HEK293 (cell line): ENCODE data around the gene MARK2.

Experiments
- BCL11A ChIP-seq: fragments of 450-650 bp; formaldehyde crosslinking; IDR thresholded peaks from 2 replicates; pipeline ENCODE4 v1.5.1; 2016; ENCODE audit warnings: low read depth, missing biosample characterization, missing genetic modification characterization
- CTCF ChIP-seq: fragments of 450-650 bp; formaldehyde crosslinking; IDR thresholded peaks from 2 replicates; pipeline ENCODE4 v1.5.1; 2016; ENCODE audit warnings: missing biosample characterization, missing genetic modification characterization
- MZF1 ChIP-seq: fragments of 450-650 bp; formaldehyde crosslinking; IDR thresholded peaks from 2 replicates; pipeline ENCODE4 v1.5.1; 2017; ENCODE audit warnings: missing biosample characterization, missing genetic modification characterization, borderline replicate concordance
- REST ChIP-seq: fragments of 450-650 bp; formaldehyde crosslinking; IDR thresholded peaks from 2 replicates; pipeline ENCODE4 v1.5.1; 2016; ENCODE audit warnings: missing biosample characterization, missing genetic modification characterization
- ZFP41 ChIP-seq: fragments of 450-650 bp; formaldehyde crosslinking; IDR thresholded peaks from 2 replicates; pipeline ENCODE4 v1.5.1; 2016; ENCODE audit warnings: missing biosample characterization, missing genetic modification characterization, borderline replicate concordance
- ZNF274 ChIP-seq, 2 experiments: fragments of 200-500 bp in 1 of 2; fragments of 450-650 bp in 1 of 2; sonication (Bioruptor generic) in 1 of 2; formaldehyde crosslinking in 1 of 2; IDR thresholded peaks; 2 replicates each; pipeline versions ENCODE4 v1.5.1 to v1.6.1; 2014 to 2016; ENCODE audit warnings: borderline replicate concordance in 1 of 2, inconsistent platforms in 1 of 2, low read length in 1 of 2, missing biosample characterization in 1 of 2, missing genetic modification characterization in 1 of 2
- ZNF449 ChIP-seq: fragments of 450-650 bp; formaldehyde crosslinking; IDR thresholded peaks from 2 replicates; pipeline ENCODE4 v1.5.1; 2017; ENCODE audit warnings: missing biosample characterization, mild to moderate bottlenecking, missing genetic modification characterization, moderate library complexity
- ZSCAN5A ChIP-seq: fragments of 450-650 bp; formaldehyde crosslinking; IDR thresholded peaks from 2 replicates; pipeline ENCODE4 v1.5.1; 2016; ENCODE audit warnings: missing biosample characterization, missing genetic modification characterization

- TF ChIP-seq ZNF274 (IDR thresholded peaks at IDR 0.05; ENCODE audit: low read length) (no peak), ZNF274 (tag by site-specific recombination; IDR thresholded peaks at IDR 0.05; ENCODE audit: borderline replicate concordance) (no peak), ZNF449 (tag by site-specific recombination) (no peak), REST (tag by site-specific recombination) (no peak), CTCF (no peak), MZF1 (tag by site-specific recombination) (no peak), BCL11A (tag by site-specific recombination) (no peak), ZSCAN5A (tag by site-specific recombination) (no peak), ZFP41 (tag by site-specific recombination) (no peak)
These were observed 58.7 kb downstream of the MARK2 start for GRCh38 chr11:63897459-63898146.
